Activated T-helper 2 cell treated with anti-CD3 and anti-CD28 coated beads, Interferon-gamma antibody, Interleukin-2, Interleukin-4, amounts not matched to agents 10 μg/mL and 5 μg/mL and 100 μg/mL, durations not matched to agents 14 hours and 24 hours and 36 hours (primary cell): ENCODE results near the gene FHDC1. TPM values are rescaled to one million over a fixed set of nuclear protein-coding genes. Genes with fewer than 3 reads are reported as not detected.

Experiments
- DNase-seq: peaks from one replicate; pipeline ENCODE4 v3.0.0; 2021; ENCODE audit warnings: low spot score
- H3K27ac Mint-ChIP-seq: one replicate; pipeline ENCODE4 v1.8.0; 2021; ENCODE audit warnings: mixed read lengths
- H3K27me3 Mint-ChIP-seq: one replicate; pipeline ENCODE4 v1.8.0; 2021; ENCODE audit warnings: low read depth, mixed read lengths
- H3K36me3 Mint-ChIP-seq: one replicate; pipeline ENCODE4 v1.8.0; 2021; ENCODE audit warnings: low read depth, mixed read lengths
- H3K4me1 Mint-ChIP-seq: one replicate; pipeline ENCODE4 v1.8.0; 2021; ENCODE audit warnings: low read depth, mixed read lengths
- H3K4me3 Mint-ChIP-seq: one replicate; pipeline ENCODE4 v1.8.0; 2021; ENCODE audit warnings: low read depth, mild to moderate bottlenecking, moderate library complexity, mixed read lengths
- H3K9me3 Mint-ChIP-seq: one replicate; pipeline ENCODE4 v1.8.0; 2021; ENCODE audit warnings: mixed read lengths
- intact Hi-C: fragments of 100-400 bp; cut with micrococcal nuclease; formaldehyde crosslinking; loops from one replicate; pipeline ENCODE4 v1.15.1; 2023
- total RNA-seq: library from RNA; stranded (reverse); gene quantifications from 2 replicates; pipeline ENCODE4 v1.2.3, GENCODE V29; 2022

Gene FHDC1
- total RNA-seq, 1 donor from 2014 or later: 0.07 TPM

- no peak overlapping the region for H3K27ac Mint-ChIP-seq
- H3K9me3 Mint-ChIP-seq: no peaks in the 10 kb centered on the region
- H3K4me1 Mint-ChIP-seq: no peaks in the 10 kb centered on the region
- intact Hi-C loops: no loop called here
- no peaks in the 10 kb centered on the region for H3K36me3 Mint-ChIP-seq
- H3K4me3 Mint-ChIP-seq: no peak overlapping the region
- H3K27me3 Mint-ChIP-seq: peaks cover 10% of the 10 kb centered on the region
- DNase-seq: no peak
These were observed 61.8 kb downstream of the FHDC1 start for GRCh38 chr4:152997771-152998487.

- H3K27ac Mint-ChIP-seq: no peak overlapping the region
- H3K9me3 Mint-ChIP-seq: no peaks in the 10 kb centered on the region
- peaks cover 11% of the 10 kb centered on the region for H3K27me3 Mint-ChIP-seq
These were observed 62.7 kb downstream of the FHDC1 start for GRCh38 chr4:152998861-152999260.

DNA sequence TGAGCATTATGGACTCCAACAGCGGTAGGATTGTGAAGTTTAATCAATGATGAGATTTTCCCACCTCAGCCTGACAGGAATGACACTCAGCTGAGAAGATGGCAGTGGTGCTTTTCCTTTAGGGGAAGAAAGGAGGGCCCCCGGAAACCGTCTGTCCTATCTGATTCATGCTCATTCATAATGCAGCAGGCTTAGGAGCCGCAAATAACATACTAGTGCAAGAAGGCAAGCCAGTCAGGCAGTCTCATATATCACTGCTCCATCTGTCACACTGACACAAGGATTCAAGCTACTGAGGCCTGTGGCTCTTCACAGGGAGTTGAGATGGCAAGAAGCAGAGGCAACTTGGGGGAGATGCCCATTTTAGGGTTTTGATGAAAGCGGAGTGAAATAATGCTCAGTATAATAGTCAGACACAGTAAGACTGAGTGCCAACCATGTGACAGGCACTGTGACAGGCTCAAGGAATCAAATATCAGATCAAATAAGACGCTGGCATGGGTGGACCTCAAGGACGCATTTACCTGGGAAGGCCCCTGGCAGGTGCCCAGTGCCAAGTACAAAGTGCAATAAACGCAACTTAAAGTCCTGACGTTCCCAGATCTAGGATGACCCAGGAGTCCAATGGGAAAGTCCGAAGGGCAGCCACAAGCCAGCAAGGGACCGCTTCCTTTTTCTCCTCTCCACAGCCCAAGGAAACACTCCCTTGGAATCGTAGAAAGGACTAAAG is 63.4 kb downstream of the FHDC1 start:
- Mint-ChIP-seq H3K4me3 (no peak overlapping the region), H3K27me3 (peaks cover 12% of the 10 kb centered on the region), H3K36me3 (no peaks in the 10 kb centered on the region), H3K4me1 (no peaks in the 10 kb centered on the region), H3K9me3 (no peaks in the 10 kb centered on the region), H3K27ac (no peak overlapping the region)
- intact Hi-C loops: no loop called here
- no peak for DNase-seq

More at GRCh38 chr4:152998861-152999260, 62.7 kb downstream of the FHDC1 start:
- H3K4me1 Mint-ChIP-seq: no peaks in the 10 kb centered on the region
- DNase-seq: no peak
- H3K36me3 Mint-ChIP-seq: no peaks in the 10 kb centered on the region
- no peak overlapping the region for H3K4me3 Mint-ChIP-seq
- intact Hi-C loops: no loop called here

DNA sequence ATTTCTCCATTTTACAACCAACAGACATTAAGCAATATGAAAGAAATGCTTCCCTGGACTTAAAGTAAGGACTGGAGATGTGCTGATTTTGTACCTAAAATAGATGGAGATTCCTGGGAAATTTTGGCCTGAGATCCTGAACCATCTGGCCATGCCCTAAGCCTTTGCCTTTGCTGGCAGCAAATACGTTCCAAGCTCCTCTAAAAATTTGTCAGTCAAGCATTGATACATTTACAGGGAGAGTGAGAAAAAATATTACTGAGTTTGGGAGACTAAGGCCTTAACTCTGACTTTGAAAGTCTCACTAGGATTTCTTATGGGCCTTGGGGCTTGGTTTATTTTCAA is 63.9 kb downstream of the FHDC1 start:
- Mint-ChIP-seq H3K27me3 (peaks cover 12% of the 10 kb centered on the region), H3K4me1 (no peaks in the 10 kb centered on the region), H3K4me3 (no peak overlapping the region), H3K27ac (no peak overlapping the region), H3K36me3 (no peaks in the 10 kb centered on the region), H3K9me3 (no peaks in the 10 kb centered on the region)
- intact Hi-C loops: no loop called here
- no peak for DNase-seq

DNA sequence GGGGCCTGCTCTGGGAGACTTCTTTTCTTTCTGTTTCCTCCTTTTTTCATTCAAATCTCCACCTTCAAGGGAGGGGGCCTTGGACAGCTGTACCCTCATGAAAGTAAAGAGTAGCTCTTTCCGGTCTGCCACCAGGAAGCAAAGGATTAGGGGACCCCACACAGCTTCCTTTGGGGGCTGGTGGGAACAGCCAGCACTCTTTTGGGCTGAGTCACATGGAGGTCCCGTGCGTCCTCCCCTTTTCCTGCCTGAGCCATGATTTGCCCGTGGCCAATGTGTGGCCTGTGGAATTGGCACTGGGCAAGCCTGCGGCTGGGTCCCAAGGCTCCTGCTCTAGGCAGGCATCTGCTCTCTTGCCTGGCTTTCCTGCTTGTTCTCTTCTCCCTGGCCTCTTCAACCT is 65.5 kb downstream of the FHDC1 start:
- intact Hi-C loops: no loop called here

GRCh38 chr4:153002110-153002509 is 66.0 kb downstream of the FHDC1 start:
- peaks cover 10% of the 10 kb centered on the region for H3K27me3 Mint-ChIP-seq
- intact Hi-C loops: no loop called here
- H3K36me3 Mint-ChIP-seq: no peaks in the 10 kb centered on the region
- no peak overlapping the region for H3K27ac Mint-ChIP-seq
- no peaks in the 10 kb centered on the region for H3K4me1 Mint-ChIP-seq
- H3K9me3 Mint-ChIP-seq: no peaks in the 10 kb centered on the region
- DNase-seq: no peak
- H3K4me3 Mint-ChIP-seq: no peak overlapping the region

More for the DNA sequence above, 65.5 kb downstream of the FHDC1 start:
- Mint-ChIP-seq H3K9me3 (no peaks in the 10 kb centered on the region), H3K4me3 (no peak overlapping the region), H3K36me3 (no peaks in the 10 kb centered on the region), H3K27ac (no peak overlapping the region), H3K27me3 (peaks cover 12% of the 10 kb centered on the region), H3K4me1 (no peaks in the 10 kb centered on the region)
- no peak for DNase-seq

- Mint-ChIP-seq H3K4me1 (no peaks in the 10 kb centered on the region), H3K9me3 (no peaks in the 10 kb centered on the region), H3K27ac (no peak overlapping the region)
These were observed 68.1 kb downstream of the FHDC1 start for GRCh38 chr4:153004081-153004850.

GRCh38 chr4:153005899-153006381 is 69.8 kb downstream of the FHDC1 start:
- no peak overlapping the region for H3K27ac Mint-ChIP-seq
- intact Hi-C loops: no loop called here
- no peak overlapping the region for H3K4me3 Mint-ChIP-seq
- H3K9me3 Mint-ChIP-seq: no peaks in the 10 kb centered on the region
- no peaks in the 10 kb centered on the region for H3K4me1 Mint-ChIP-seq
- H3K36me3 Mint-ChIP-seq: no peaks in the 10 kb centered on the region
- no peak for DNase-seq
- peaks cover 5% of the 10 kb centered on the region for H3K27me3 Mint-ChIP-seq

More at GRCh38 chr4:153004081-153004850, 68.1 kb downstream of the FHDC1 start:
- peaks cover 5% of the 10 kb centered on the region for H3K27me3 Mint-ChIP-seq
- DNase-seq: no peak
- intact Hi-C loops: no loop called here
- H3K4me3 Mint-ChIP-seq: no peak overlapping the region
- H3K36me3 Mint-ChIP-seq: no peaks in the 10 kb centered on the region

- intact Hi-C loops: no loop called here
- H3K4me1 Mint-ChIP-seq: no peaks in the 10 kb centered on the region
- H3K27ac Mint-ChIP-seq: no peak overlapping the region
These were observed 72.6 kb downstream of the FHDC1 start for GRCh38 chr4:153008578-153009199.

DNA sequence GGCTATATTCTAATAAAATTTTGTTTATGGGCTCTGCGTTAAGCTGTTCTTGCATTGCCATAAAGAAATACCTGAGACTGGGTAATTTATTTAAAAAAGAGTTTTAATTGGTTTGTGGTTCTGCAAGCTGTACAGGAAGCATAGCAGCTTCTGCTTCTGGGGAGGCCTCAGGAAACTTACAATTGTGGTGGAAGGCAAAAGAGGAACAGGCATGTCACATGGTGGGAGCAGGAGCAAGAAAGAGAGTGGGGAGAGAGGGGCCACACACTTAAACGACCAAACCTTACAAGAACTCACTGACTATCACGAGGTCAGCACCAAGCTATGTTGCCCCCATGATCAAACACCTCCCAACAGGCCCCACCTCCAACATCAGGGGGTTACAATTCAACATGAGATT is 74.0 kb downstream of the FHDC1 start:
- H3K4me3 Mint-ChIP-seq: no peak overlapping the region
- DNase-seq: no peak
- intact Hi-C loops: no loop called here
- no peaks in the 10 kb centered on the region for H3K4me1 Mint-ChIP-seq
- H3K36me3 Mint-ChIP-seq: no peaks in the 10 kb centered on the region
- no peaks in the 10 kb centered on the region for H3K27me3 Mint-ChIP-seq
- H3K27ac Mint-ChIP-seq: no peak overlapping the region
- no peaks in the 10 kb centered on the region for H3K9me3 Mint-ChIP-seq

More at GRCh38 chr4:153008578-153009199, 72.6 kb downstream of the FHDC1 start:
- Mint-ChIP-seq H3K4me3 (no peak overlapping the region), H3K27me3 (peaks cover 2% of the 10 kb centered on the region), H3K36me3 (no peaks in the 10 kb centered on the region), H3K9me3 (no peaks in the 10 kb centered on the region)
- no peak for DNase-seq

DNA sequence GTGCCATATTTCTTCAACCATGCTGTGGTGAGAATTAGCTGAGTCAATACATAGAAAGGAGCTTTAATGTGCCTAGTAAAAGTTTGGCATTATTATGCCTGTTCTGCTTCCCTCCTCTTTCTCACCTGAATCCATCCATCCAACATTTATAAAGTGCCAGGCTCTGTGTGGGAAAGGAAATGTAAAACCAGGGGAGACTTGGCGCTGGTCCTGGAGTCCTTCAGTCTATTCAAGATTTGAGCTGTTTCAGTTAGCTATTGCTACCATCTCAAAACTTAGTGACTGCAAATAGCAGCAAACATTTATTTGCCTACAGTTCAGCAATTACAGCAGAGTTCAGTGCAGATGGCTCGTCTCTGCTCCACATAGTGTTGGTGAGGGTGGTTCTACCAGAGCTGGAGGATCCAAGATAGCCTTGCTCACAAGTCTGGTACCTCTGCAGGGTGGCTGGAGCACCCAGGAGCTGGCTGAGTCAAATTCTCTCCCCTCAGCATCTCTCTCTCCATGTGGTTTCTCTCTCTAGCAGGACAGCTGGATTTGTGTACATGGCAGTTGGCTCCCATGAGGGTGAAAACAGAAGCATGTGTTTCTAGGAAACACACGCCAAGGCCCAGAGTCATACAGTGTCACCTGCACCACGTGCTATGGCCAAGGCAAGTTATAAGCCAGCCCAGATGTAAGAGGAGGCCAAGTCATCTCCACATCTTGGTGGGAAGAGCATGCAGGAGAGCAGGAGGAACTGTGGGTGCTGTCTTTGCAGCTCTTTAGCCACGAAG is 77.3 kb downstream of the FHDC1 start:
- H3K9me3 Mint-ChIP-seq: no peaks in the 10 kb centered on the region
- no peak overlapping the region for H3K27ac Mint-ChIP-seq
- no peaks in the 10 kb centered on the region for H3K4me1 Mint-ChIP-seq
- H3K4me3 Mint-ChIP-seq: no peak overlapping the region
- intact Hi-C loops: no loop called here
- no peaks in the 10 kb centered on the region for H3K27me3 Mint-ChIP-seq
- no peak for DNase-seq
- H3K36me3 Mint-ChIP-seq: no peaks in the 10 kb centered on the region

DNA sequence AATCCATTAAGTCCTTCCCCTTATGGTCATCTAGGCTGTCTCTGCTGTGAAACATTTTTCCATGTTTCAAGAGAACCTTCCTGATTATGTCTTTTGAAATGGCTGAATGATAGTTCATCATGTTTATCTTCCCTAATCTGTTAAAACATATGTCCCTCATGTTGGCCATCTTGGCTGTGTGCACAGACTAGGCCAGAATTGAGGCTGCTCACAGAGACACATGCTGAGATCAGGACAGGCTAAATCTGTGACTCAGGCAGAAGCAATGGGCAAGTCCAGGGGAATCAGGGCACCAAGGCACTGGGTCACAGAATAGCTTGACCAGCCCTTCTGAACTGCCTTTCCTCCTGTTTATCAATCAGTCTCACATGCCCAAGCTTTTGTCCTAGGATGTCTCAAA is 78.3 kb downstream of the FHDC1 start:
- no peaks in the 10 kb centered on the region for H3K9me3 Mint-ChIP-seq
- no peaks in the 10 kb centered on the region for H3K36me3 Mint-ChIP-seq

More for the DNA sequence above, 78.3 kb downstream of the FHDC1 start:
- no peaks in the 10 kb centered on the region for H3K27me3 Mint-ChIP-seq
- no peak for DNase-seq
- intact Hi-C loops: no loop called here
- H3K4me3 Mint-ChIP-seq: no peak overlapping the region
- H3K27ac Mint-ChIP-seq: no peak overlapping the region
- no peaks in the 10 kb centered on the region for H3K4me1 Mint-ChIP-seq
